K562 (cell line): ENCODE data around the gene SNAI1. TPM values are rescaled to one million over a fixed set of nuclear protein-coding genes. Genes with fewer than 3 reads are reported as not detected.

ENCODE experiments used
- ATAC-seq: fragments of 200-7000 bp; cut with Tn5 transposase; 3 replicates; pipeline ENCODE4 v1.9.1; 2020; ENCODE audit warnings: moderate library complexity
- Bru-seq: library from RNA; stranded (reverse); fragments of 400-500 nt; gene quantifications from one replicate; lab custom pipeline; 2021; lab: Mats Ljungman, UMichigan
- BruChase-seq, 2 experiments: library from RNA; stranded (reverse); fragments of 400-500 nt; gene quantifications; one replicate each; lab custom pipeline; 2021; lab: Mats Ljungman, UMichigan
- BruUV-seq: library from RNA; stranded (reverse); fragments of 400-500 nt; replicated peaks from 2 replicates; lab custom pipeline; 2021; lab: Mats Ljungman, UMichigan
- CTCF ChIA-PET: fragments of 300-600 bp; formaldehyde crosslinking; extraction: SDS; loops from one replicate; lab custom pipeline; 2021; ENCODE audit warnings: low intra/inter-chr PET ratio; lab: Yijun Ruan, JAX
- POLR2A ChIA-PET: fragments of 300-600, 350-650 bp; sonication (Branson Sonifier 250); formaldehyde crosslinking; extraction: SDS; loops from one replicate; lab custom pipeline; 2021; ENCODE audit warnings: antibody characterized with exemption, inconsistent platforms; lab: Yijun Ruan, JAX
- DNase-seq, 4 experiments: peaks; one replicate each; pipeline versions ENCODE4 v3.0.0 to v3.0.0-alpha.2; 2011 to 2018; ENCODE audit warnings: low spot score in 3 of 4, mixed read lengths in 3 of 4; ENCODE audit errors: extremely low read depth in 1 of 4
- FAIRE-seq: peaks from 2 replicates; lab custom pipeline; 2011; peaks lifted over from hg19 to GRCh38; lab: Jason Lieb, UNC
- H2AFZ ChIP-seq: 2 replicates; pipeline ENCODE4 v1.6.0; 2011; ENCODE audit warnings: low read depth, low read length, control low read depth, inconsistent platforms
- H3K27ac ChIP-seq: fragments of 200-600 bp; 3 replicates; pipeline ENCODE4 v1.8.0; 2011; ENCODE audit warnings: low read depth, mild to moderate bottlenecking, control low read depth, inconsistent platforms, low read length, moderate library complexity, mixed read lengths; ENCODE audit errors: extremely low read depth
- H3K27me3 ChIP-seq, 2 experiments: fragments of 300-600 bp in 1 of 2; 2 replicates in 1 of 2; 3 replicates in 1 of 2; pipeline versions ENCODE4 v1.6.0 to v1.8.0; 2011; ENCODE audit warnings: inconsistent platforms in 2 of 2, low read length in 2 of 2, mild to moderate bottlenecking in 1 of 2, mixed read lengths in 1 of 2, moderate library complexity in 1 of 2; ENCODE audit not compliant: control insufficient read depth in 2 of 2, insufficient read depth in 2 of 2
- H3K36me3 ChIP-seq: fragments of 300-600 bp; 3 replicates; pipeline ENCODE4 v1.8.0; 2011; ENCODE audit warnings: mild to moderate bottlenecking, low read length, inconsistent platforms; ENCODE audit not compliant: control insufficient read depth, insufficient read depth
- H3K4me1 ChIP-seq, 2 experiments: fragments of 200-600 bp in 1 of 2; replicated peaks in 1 of 2; 2 replicates in 1 of 2; 3 replicates in 1 of 2; pipeline versions ENCODE4 v1.5.1 to v1.8.0; 2011; ENCODE audit warnings: inconsistent platforms in 2 of 2, low read length in 2 of 2, mild to moderate bottlenecking in 1 of 2, mixed read lengths in 1 of 2, moderate library complexity in 1 of 2; ENCODE audit not compliant: control insufficient read depth in 2 of 2, insufficient read depth in 2 of 2
- H3K4me2 ChIP-seq: 2 replicates; pipeline ENCODE4 v1.6.1; 2011; ENCODE audit warnings: low read length, control low read depth, inconsistent platforms, mixed read lengths; ENCODE audit not compliant: insufficient read depth
- H3K4me3 ChIP-seq: fragments of 200-600 bp; sonication (generic), shearing (Covaris generic); 2 replicates; pipeline ENCODE4 v1.5.1; 2016; ENCODE audit warnings: control low read depth, inconsistent platforms
- H3K79me2 ChIP-seq: fragments of 200-600 bp; 3 replicates; pipeline ENCODE4 v1.8.0; 2011; ENCODE audit warnings: low read length, inconsistent platforms; ENCODE audit not compliant: control insufficient read depth, insufficient read depth
- H3K9ac ChIP-seq, 2 experiments: 2 replicates each; pipeline versions ENCODE4 v1.6.0 to v1.6.1; 2011; ENCODE audit warnings: low read depth in 2 of 2, low read length in 2 of 2, control low read depth in 1 of 2, inconsistent platforms in 1 of 2, mild to moderate bottlenecking in 1 of 2, mixed read lengths in 1 of 2; ENCODE audit not compliant: insufficient read depth in 1 of 2
- H3K9me1 ChIP-seq: one replicate; pipeline ENCODE4 v1.6.0; 2011; ENCODE audit warnings: inconsistent platforms, mild to moderate bottlenecking, low read length, moderate library complexity; ENCODE audit not compliant: control insufficient read depth, insufficient read depth
- H3K9me3 ChIP-seq: replicated peaks from 2 replicates; pipeline ENCODE4 v1.5.1; 2011; ENCODE audit warnings: low read depth, low read length, inconsistent platforms; ENCODE audit not compliant: control insufficient read depth, insufficient read depth
- H4K20me1 ChIP-seq: replicated peaks from 2 replicates; pipeline ENCODE4 v1.6.1; 2011; ENCODE audit warnings: low read length, inconsistent platforms, mixed read lengths; ENCODE audit not compliant: control insufficient read depth, insufficient read depth
- ATF6 ChIP-seq: sonication (generic); formaldehyde crosslinking; IDR thresholded peaks from 2 replicates; pipeline ENCODE4 v1.4.0; 2020; ENCODE audit warnings: mild to moderate bottlenecking, missing genetic modification reagents
- MCM2 ChIP-seq: fragments of 450-650 bp; IDR thresholded peaks from 2 replicates; pipeline ENCODE4 v1.6.1; 2017; ENCODE audit warnings: low read depth, mild to moderate bottlenecking
- MIER1 ChIP-seq: fragments of 450-650 bp; IDR thresholded peaks from 2 replicates; pipeline ENCODE4 v1.6.1; 2016; ENCODE audit warnings: antibody characterized with exemption, mild to moderate bottlenecking, low read depth
- PRMT5 ChIP-seq: sonication (generic); formaldehyde crosslinking; IDR thresholded peaks from 2 replicates; pipeline ENCODE4 v1.5.0; 2020; ENCODE audit warnings: missing genetic modification reagents
- PRPF4 ChIP-seq: fragments of 200-400 bp; formaldehyde crosslinking; IDR thresholded peaks from one replicate; pipeline ENCODE4 v1.6.1; 2017; ENCODE audit warnings: low read length, low read depth, mild to moderate bottlenecking; ENCODE audit not compliant: insufficient read depth, poor library complexity, severe bottlenecking
- RB1 ChIP-seq: fragments of 450-650 bp; IDR thresholded peaks from 2 replicates; pipeline ENCODE4 v1.6.1; 2017; ENCODE audit warnings: low read depth, mild to moderate bottlenecking
- TAF9B ChIP-seq: fragments of 450-650 bp; IDR thresholded peaks from 2 replicates; pipeline ENCODE4 v1.6.1; 2018; ENCODE audit warnings: mild to moderate bottlenecking; ENCODE audit not compliant: partially characterized antibody
- THAP12 ChIP-seq: fragments of 250-450 bp; sonication (Bioruptor Pico); IDR thresholded peaks from 2 replicates; pipeline ENCODE4 v1.9.0; 2021; ENCODE audit warnings: mild to moderate bottlenecking, inconsistent platforms
- ZNF511 ChIP-seq: sonication (generic); formaldehyde crosslinking; IDR thresholded peaks from 2 replicates; pipeline ENCODE4 v1.8.0; 2022; ENCODE audit warnings: mild to moderate bottlenecking, missing genetic modification reagents
- WGBS: fragments of 100-300 bp; shearing (Covaris generic); methylation state at CpG from one replicate; pipeline ENCODE4 v1.1.6; 2016; ENCODE audit warnings: low coverage, mixed read lengths; ENCODE audit not compliant: insufficient coverage; ENCODE audit errors: missing lambda C conversion rate; 5-methylcytosine and 5-hydroxymethylcytosine counted together
- in situ Hi-C: fragments of 300-500 bp; cut with MboI; formaldehyde crosslinking; loops from 4 replicates; pipeline ENCODE4 v1.15.0; 2018; ENCODE audit warnings: inconsistent platforms, mixed read lengths
- intact Hi-C: fragments of 100-400 bp; cut with micrococcal nuclease; formaldehyde crosslinking; loops from 2 replicates; pipeline ENCODE4 v1.14.2; 2022
- long read RNA-seq, 3 experiments: library from polyadenylated mRNA in 2 of 3; library from RNA in 1 of 3; unstranded in 2 of 3; stranded (forward) in 1 of 3; transcript quantifications; one replicate each; pipeline ENCODE4 v2.0.0, GENCODE V29; 2019 to 2022
- polyA minus RNA-seq, 3 experiments: library from RNA; depleted of rRNA, polyadenylated mRNA; stranded (reverse); fragments of >200 nt; gene quantifications; 2 replicates each; pipeline ENCODE4 v1.2.3, GENCODE V29; 2011
- polyA plus RNA-seq, 8 experiments: library from polyadenylated mRNA; depleted of rRNA in 4 of 8; stranded (reverse) in 5 of 8; unstranded in 3 of 8; fragments of >200 nt; fragmentation: Nextera tagmentation in 2 of 8; fragmentation: Illumina TruSeq in 1 of 8; extraction: Ambion mirVana in 2 of 8; extraction: Trizol in 1 of 8; gene quantifications; 2 replicates each; pipeline versions ENCODE4 v1.2.1 to v1.2.3, GENCODE V29; 2011 to 2014; ENCODE audit warnings: inconsistent platforms in 1 of 8, missing spikeins in 1 of 8
- total RNA-seq, 7 experiments: library from RNA; depleted of rRNA in 6 of 7; stranded (reverse); fragments of >200 nt in 6 of 7; fragmentation: Illumina TruSeq in 2 of 7; extraction: Trizol in 2 of 7; gene quantifications; 2 replicates each; pipeline versions ENCODE4 v1.2.1 to v1.2.3, GENCODE V29; 2011 to 2021; ENCODE audit warnings: low replicate concordance in 1 of 7

The SNAI1 gene
- total RNA-seq (2011; cell fraction: chromatin; rRNA removed; ENCODE audit: low replicate concordance), result 4.4 and 12.8 TPM in 2 replicates
- total RNA-seq (2011; cell fraction: nucleolus; rRNA removed), result 12.4 and 15.3 TPM in 2 replicates
- total RNA-seq (2011; cell fraction: nucleoplasm; rRNA removed), result 9.8 and 10.2 TPM in 2 replicates
- total RNA-seq (2014; rRNA removed) (1.7 and 7.3 TPM in 2 replicates), total RNA-seq (2014; rRNA removed; fragmentation: Illumina TruSeq; extraction: Trizol) (1.1 and 2.0 TPM in 2 replicates), total RNA-seq (2015; rRNA removed; fragmentation: Illumina TruSeq; extraction: Trizol) (2.4 TPM in 2 replicates), total RNA-seq (2021) (10.7 and 13.4 TPM in 2 replicates), polyA plus RNA-seq (2011; rRNA removed) (1.6 and 7.1 TPM in 2 replicates), polyA plus RNA-seq (2014; fragmentation: Illumina TruSeq; extraction: Trizol) (11.6 and 12.3 TPM in 2 replicates), polyA plus RNA-seq (2014; fragmentation: Nextera tagmentation; extraction: Ambion mirVana) (under 1 TPM; 0.32 to 0.80 TPM), polyA plus RNA-seq (2014; rRNA removed) (3.1 and 6.4 TPM in 2 replicates), polyA minus RNA-seq (2011; rRNA and poly(A)+ RNA removed) (1.2 and 1.4 TPM in 2 replicates), Bru-seq, nascent RNA (percentile 95 among the genes with signal in this experiment), BruChase-seq, experiment 1, labeled RNA remaining after a 2-hour chase (percentile 79 among the genes with signal in this experiment), BruChase-seq, experiment 2, labeled RNA remaining after a 6-hour chase (percentile 80 among the genes with signal in this experiment)
- polyA plus RNA-seq (2011; cell fraction: cytosol; rRNA removed), result 2.3 and 3.2 TPM in 2 replicates
- 10.9 and 15.0 TPM in 2 replicates for polyA plus RNA-seq (2011; cell fraction: nucleus; rRNA removed)
- 9.7 and 21.7 TPM in 2 replicates for polyA plus RNA-seq (2012)
- polyA minus RNA-seq (2011; cell fraction: cytosol; rRNA and poly(A)+ RNA removed), result 3.7 and 4.9 TPM in 2 replicates
- 6.7 and 14.1 TPM in 2 replicates for polyA minus RNA-seq (2011; cell fraction: nucleus; rRNA and poly(A)+ RNA removed)
- long read RNA-seq, experiment 1, partial matches to known transcripts, result 22 of 26 reads
- long read RNA-seq, experiment 1, other reads (novel, unspliced or antisense), result 0 of 26 reads
- long read RNA-seq, experiment 2, transcript SNAI1-201 (3 exons, 1,686 nt), result major isoform, 12 of 18 reads
- long read RNA-seq, experiment 2, partial matches to known transcripts, result 5 of 18 reads
- long read RNA-seq, experiment 2, other reads (novel, unspliced or antisense), result 1 of 18 reads
- long read RNA-seq, experiment 3, partial matches to known transcripts, result 1 of 2 reads
- long read RNA-seq, experiment 3, other reads (novel, unspliced or antisense), result 0 of 2 reads

- Histone ChIP-seq H2AFZ (peak within 1 kb of the TSS; percentile 95), H4K20me1 (no peaks in the 10 kb centered on the region; the same call in 1 of the 2 replicates), H3K9ac (peak within 1 kb of the TSS; percentile 95 to 99), H3K9me1 (peaks cover 4% of the 10 kb centered on the region), H3K27me3 (no peaks in the 10 kb centered on the region), H3K9me3 (no peaks in the 10 kb centered on the region), H3K79me2 (peaks cover 47% of the 10 kb centered on the region), H3K4me2 (peak within 1 kb of the TSS; percentile 98), H3K4me1 (peaks cover 63 to 64% of the 10 kb centered on the region in 2 experiments), H3K27ac (peak within 1 kb of the TSS; percentile 89), H3K4me3 (peak within 1 kb of the TSS; percentile 92), H3K36me3 (peaks cover 39% of the 10 kb centered on the region; the same call in 2 of the 3 replicates)
- intact Hi-C loops, result loop anchor here (10.0 kb wide), 1 partner anchor 482 kb away; no protein-coding TSS in a partner anchor
- DNase-seq, result peak; percentile 91 to 98 (median 94)
- 2% methylated on average over 52 of the region's 90 CpGs for WGBS
- in situ Hi-C loops, result loop anchor here (5.0 kb wide), 2 partner anchors 90 to 185 kb away; no protein-coding TSS in a partner anchor
- TSS peak; percentile 87 for BruUV-seq
- ChIA-PET CTCF (interaction anchor here (0.7 to 8.4 kb wide), 5 partner anchors 68 to 705 kb away, joined by 3 to 100 read pairs (median 4); partner anchors contain the start of gene ZNFX1), POLR2A (interaction anchor here (0.6 to 5.4 kb wide), 29 partner anchors 8 to 334 kb away, joined by 3 to 74 read pairs (median 4); partner anchors contain the start of genes CEBPB and RNF114)
- ATAC-seq, result peak; percentile 87
- FAIRE-seq, result peak; percentile 68
- peak; percentile 82 for TF ChIP-seq ZNF511
- peak; percentile 50 for TF ChIP-seq PRPF4
- peak; percentile 94 for TF ChIP-seq RB1
- TF ChIP-seq MIER1, result 0 out of 2 replicates have a peak, but pooled peaks have one; percentile 28
- TF ChIP-seq MCM2, result no peak
- peak; percentile 65; the same call in 1 of the 2 replicates for TF ChIP-seq ATF6 (CRISPR knock-in tag)
- TF ChIP-seq THAP12, result peak; percentile 72
- peak; percentile 81 for TF ChIP-seq TAF9B
- TF ChIP-seq PRMT5 (CRISPR knock-in tag), result peak; percentile 72; the same call in 1 of the 2 replicates
These were observed at the start of gene SNAI1 for GRCh38 chr20:49982346-49983122. Gene SNAI1 (plus strand): TSS chr20:49982980. CDS start chr20:49983060, 80 bp downstream.
